ENCODE data around the gene MAP2K1. TPM values are rescaled to one million over a fixed set of nuclear protein-coding genes. Genes with fewer than 3 reads are reported as not detected.

MAP2K1 gene
- total RNA-seq, 1 donor from 2014 or later: 66.5 TPM

GRCh38 chr15:66452971-66453580, 66.4 kb downstream of the MAP2K1 start:
- H3K27me3 Mint-ChIP-seq (ENCODE audit: low read depth, unreplicated experiment): no peaks in the 10 kb centered on the region

GRCh38 chr15:66454143-66454542, 67.4 kb downstream of the MAP2K1 start:
- Histone ChIP-seq H4K20me1 (ENCODE audit: insufficient read depth, low read length) (peaks cover 7% of the 10 kb centered on the region), H3K4me1 (ENCODE audit: insufficient read depth, low read length) (peaks cover 6% of the 10 kb centered on the region), H3K36me3 (ENCODE audit: insufficient read depth, low read length) (peaks cover 6% of the 10 kb centered on the region), H3K9me3 (ENCODE audit: insufficient read depth, low read depth, low read length) (no peaks in the 10 kb centered on the region), H3K9ac (ENCODE audit: low read length) (no peak overlapping the region), H3K79me2 (ENCODE audit: insufficient read depth, low read length) (no peaks in the 10 kb centered on the region), H3K4me3 (ENCODE audit: insufficient read depth, low read depth, low read length) (no peak overlapping the region), H3K4me2 (ENCODE audit: low read length) (no peak overlapping the region), H3K27me3 (ENCODE audit: insufficient read depth, low read length) (no peaks in the 10 kb centered on the region), H3K27ac (ENCODE audit: low read depth, low read length) (no peak overlapping the region), H2AFZ (ENCODE audit: low read depth, low read length) (no peak overlapping the region)
- no peak for FAIRE-seq
- TF ChIP-seq, protein P1, sequence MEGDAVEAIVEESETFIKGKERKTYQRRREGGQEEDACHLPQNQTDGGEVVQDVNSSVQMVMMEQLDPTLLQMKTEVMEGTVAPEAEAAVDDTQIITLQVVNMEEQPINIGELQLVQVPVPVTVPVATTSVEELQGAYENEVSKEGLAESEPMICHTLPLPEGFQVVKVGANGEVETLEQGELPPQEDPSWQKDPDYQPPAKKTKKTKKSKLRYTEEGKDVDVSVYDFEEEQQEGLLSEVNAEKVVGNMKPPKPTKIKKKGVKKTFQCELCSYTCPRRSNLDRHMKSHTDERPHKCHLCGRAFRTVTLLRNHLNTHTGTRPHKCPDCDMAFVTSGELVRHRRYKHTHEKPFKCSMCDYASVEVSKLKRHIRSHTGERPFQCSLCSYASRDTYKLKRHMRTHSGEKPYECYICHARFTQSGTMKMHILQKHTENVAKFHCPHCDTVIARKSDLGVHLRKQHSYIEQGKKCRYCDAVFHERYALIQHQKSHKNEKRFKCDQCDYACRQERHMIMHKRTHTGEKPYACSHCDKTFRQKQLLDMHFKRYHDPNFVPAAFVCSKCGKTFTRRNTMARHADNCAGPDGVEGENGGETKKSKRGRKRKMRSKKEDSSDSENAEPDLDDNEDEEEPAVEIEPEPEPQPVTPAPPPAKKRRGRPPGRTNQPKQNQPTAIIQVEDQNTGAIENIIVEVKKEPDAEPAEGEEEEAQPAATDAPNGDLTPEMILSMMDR (IDR thresholded peaks at IDR 0.05; ENCODE audit: insufficient read depth, low read depth, low read length): no peak
- no peak for TF ChIP-seq EZH2 (IDR thresholded peaks at IDR 0.05; ENCODE audit: insufficient read depth, low read length)
- H3K4me1 Mint-ChIP-seq (ENCODE audit: low read depth, unreplicated experiment): no peaks in the 10 kb centered on the region
- H3K4me3 Mint-ChIP-seq (ENCODE audit: unreplicated experiment): no peak overlapping the region
- H3K36me3 Mint-ChIP-seq (ENCODE audit: low read depth, unreplicated experiment): peaks cover 18% of the 10 kb centered on the region
- no peak overlapping the region for H3K27ac Mint-ChIP-seq (ENCODE audit: unreplicated experiment)
- H3K27me3 Mint-ChIP-seq (ENCODE audit: low read depth, unreplicated experiment): no peaks in the 10 kb centered on the region
- no peak for DNase-seq (ENCODE audit: low read depth)
- peaks cover 3% of the 10 kb centered on the region for H3K9me3 Mint-ChIP-seq (ENCODE audit: unreplicated experiment)

More at GRCh38 chr15:66452971-66453580, 66.4 kb downstream of the MAP2K1 start:
- Histone ChIP-seq H3K79me2 (ENCODE audit: insufficient read depth, low read length) (no peaks in the 10 kb centered on the region), H3K9ac (ENCODE audit: low read length) (no peak overlapping the region), H3K4me2 (ENCODE audit: low read length) (no peak overlapping the region), H3K4me1 (ENCODE audit: insufficient read depth, low read length) (peaks cover 6% of the 10 kb centered on the region), H3K9me3 (ENCODE audit: insufficient read depth, low read depth, low read length) (no peaks in the 10 kb centered on the region), H2AFZ (ENCODE audit: low read depth, low read length) (no peak overlapping the region), H3K4me3 (ENCODE audit: insufficient read depth, low read depth, low read length) (no peak overlapping the region), H3K36me3 (ENCODE audit: insufficient read depth, low read length) (peaks cover 6% of the 10 kb centered on the region), H4K20me1 (ENCODE audit: insufficient read depth, low read length) (peaks cover 7% of the 10 kb centered on the region), H3K27me3 (ENCODE audit: insufficient read depth, low read length) (no peaks in the 10 kb centered on the region), H3K27ac (ENCODE audit: low read depth, low read length) (no peak overlapping the region)
- H3K27ac Mint-ChIP-seq (ENCODE audit: unreplicated experiment): peak overlapping the region; percentile 12
- H3K36me3 Mint-ChIP-seq (ENCODE audit: low read depth, unreplicated experiment): peaks cover 21% of the 10 kb centered on the region
- no peak overlapping the region for H3K4me3 Mint-ChIP-seq (ENCODE audit: unreplicated experiment)
- no peaks in the 10 kb centered on the region for H3K4me1 Mint-ChIP-seq (ENCODE audit: low read depth, unreplicated experiment)
- peaks cover under 1% of the 10 kb centered on the region for H3K9me3 Mint-ChIP-seq (ENCODE audit: unreplicated experiment)
- no peak for DNase-seq (ENCODE audit: low read depth)
- no peak for FAIRE-seq
- no peak for TF ChIP-seq EZH2 (IDR thresholded peaks at IDR 0.05; ENCODE audit: insufficient read depth, low read length)
- TF ChIP-seq, protein P1 (IDR thresholded peaks at IDR 0.05; ENCODE audit: insufficient read depth, low read depth, low read length): no peak

GRCh38 chr15:66456211-66456610, 69.5 kb downstream of the MAP2K1 start:
- Histone ChIP-seq H3K9ac (ENCODE audit: low read length) (no peak overlapping the region), H2AFZ (ENCODE audit: low read depth, low read length) (no peak overlapping the region), H3K36me3 (ENCODE audit: insufficient read depth, low read length) (peaks cover 6% of the 10 kb centered on the region), H3K79me2 (ENCODE audit: insufficient read depth, low read length) (no peaks in the 10 kb centered on the region), H3K9me3 (ENCODE audit: insufficient read depth, low read depth, low read length) (no peaks in the 10 kb centered on the region), H4K20me1 (ENCODE audit: insufficient read depth, low read length) (peaks cover 7% of the 10 kb centered on the region), H3K4me3 (ENCODE audit: insufficient read depth, low read depth, low read length) (no peak overlapping the region), H3K27me3 (ENCODE audit: insufficient read depth, low read length) (no peaks in the 10 kb centered on the region), H3K4me2 (ENCODE audit: low read length) (peak overlapping the region; percentile 13), H3K4me1 (ENCODE audit: insufficient read depth, low read length) (peaks cover 19% of the 10 kb centered on the region), H3K27ac (ENCODE audit: low read depth, low read length) (no peak overlapping the region)
- Mint-ChIP-seq H3K36me3 (ENCODE audit: low read depth, unreplicated experiment) (peaks cover 24% of the 10 kb centered on the region), H3K9me3 (ENCODE audit: unreplicated experiment) (peaks cover 3% of the 10 kb centered on the region), H3K4me3 (ENCODE audit: unreplicated experiment) (no peak overlapping the region), H3K4me1 (ENCODE audit: low read depth, unreplicated experiment) (peaks cover 14% of the 10 kb centered on the region), H3K27ac (ENCODE audit: unreplicated experiment) (no peak overlapping the region), H3K27me3 (ENCODE audit: low read depth, unreplicated experiment) (no peaks in the 10 kb centered on the region)
- TF ChIP-seq, protein P1 (IDR thresholded peaks at IDR 0.05; ENCODE audit: insufficient read depth, low read depth, low read length): no peak
- no peak for TF ChIP-seq EZH2 (IDR thresholded peaks at IDR 0.05; ENCODE audit: insufficient read depth, low read length)
- DNase-seq (ENCODE audit: low read depth): peak; percentile 13
- no peak for FAIRE-seq
